SH-SY5Y (cell line): ENCODE data around the gene TNFRSF6B.

Experiments used
- GATA2 ChIP-seq: IDR thresholded peaks from 2 replicates; pipeline ENCODE4 v1.6.1; 2011; ENCODE audit warnings: mild to moderate bottlenecking, low read depth, low read length
- GATA3 ChIP-seq: IDR thresholded peaks from 2 replicates; pipeline ENCODE4 v1.6.1; 2011; ENCODE audit warnings: low read depth, mild to moderate bottlenecking, low read length, moderate library complexity

GRCh38 chr20:63698739-63699465 lies 2.5 kb downstream of the TNFRSF6B start:
- TF ChIP-seq GATA2 (no peak), GATA3 (no peak)
